ENCODE results near the gene PITX3.
"Not testable (repeated sequence)": the region's sequence is repeated elsewhere in the genome, so short reads cannot be mapped to it uniquely, and the experiment has no call there.

PITX3 gene

GRCh38 chr10:102254426-102254825 is 13.1 kb upstream of the PITX3 start:
- no peak for DNase-seq

GRCh38 chr10:102252508-102252907 is 11.2 kb upstream of the PITX3 start:
- not testable (repeated sequence) for DNase-seq

GRCh38 chr10:102247734-102248133 is 6.4 kb upstream of the PITX3 start:
- DNase-seq: no peak

GRCh38 chr10:102246261-102246660 is 4.9 kb upstream of the PITX3 start:
- DNase-seq: no peak

GRCh38 chr10:102245932-102246251 is 4.6 kb upstream of the PITX3 start:
- DNase-seq: no peak

- peak; percentile 96 for DNase-seq
These were observed 4.0 kb upstream of the PITX3 start, which contains the start of gene GBF1 for GRCh38 chr10:102245082-102245931. Gene GBF1, plus strand, starts transcription at chr10:102245532. Its CDS starts 13,407 bp downstream, at chr10:102258939.

- no peak for DNase-seq
These were observed 2.0 kb upstream of the PITX3 start for GRCh38 chr10:102243309-102243708.

GRCh38 chr10:102242118-102242485 is 790 bp upstream of the PITX3 start:
- DNase-seq: no peak

- DNase-seq: no peak
These were observed 274 bp downstream of the PITX3 start for GRCh38 chr10:102241032-102241443.

GRCh38 chr10:102240467-102241031 is 763 bp downstream of the PITX3 start:
- no peak for DNase-seq

GRCh38 chr10:102237711-102238252 is 3.5 kb downstream of the PITX3 start:
- DNase-seq: no peak

GRCh38 chr10:102236006-102236405 is 5.3 kb downstream of the PITX3 start:
- DNase-seq: no peak

GRCh38 chr10:102235598-102235920 is 5.8 kb downstream of the PITX3 start:
- no peak for DNase-seq

GRCh38 chr10:102234888-102235597 is 6.3 kb downstream of the PITX3 start:
- no peak for DNase-seq

GRCh38 chr10:102233997-102234396 is 7.3 kb downstream of the PITX3 start:
- DNase-seq: no peak

- DNase-seq: peak; percentile 11
These were observed 9.7 kb downstream of the PITX3 start for GRCh38 chr10:102231357-102232318.

- DNase-seq: no peak
These were observed 10.4 kb downstream of the PITX3 start for GRCh38 chr10:102230861-102231356.

- peak; percentile 30 for DNase-seq
These were observed 10.9 kb downstream of the PITX3 start for GRCh38 chr10:102230264-102230860.

- DNase-seq: peak; percentile 44
These were observed 11.5 kb downstream of the PITX3 start for GRCh38 chr10:102229810-102230263.

GRCh38 chr10:102227050-102227449 is 14.3 kb downstream of the PITX3 start:
- DNase-seq: no peak

GRCh38 chr10:102226542-102226870 is 14.8 kb downstream of the PITX3 start:
- DNase-seq: no peak
